OCI-LY3 (cell line): ENCODE results near the gene MAP3K19.
"Not testable (repeated sequence)": the region's sequence is repeated elsewhere in the genome, so short reads cannot be mapped to it uniquely, and the experiment has no call there.

Experiments
- EZH2phosphoT487 ChIP-seq: fragments of 200-600 bp; shearing (Covaris generic); IDR thresholded peaks from 2 replicates; pipeline ENCODE4 v1.6.1; 2018; ENCODE audit warnings: antibody characterized with exemption, mixed run types, low read depth
- TF ChIP-seq, protein P1 (sequence below): fragments of 200-600, 300-600 bp; sonication (generic); IDR thresholded peaks from 2 replicates; pipeline ENCODE4 v1.5.1; 2014; ENCODE audit warnings: antibody characterized with exemption, low read length, low read depth

- TF ChIP-seq EZH2phosphoT487 = not testable (repeated sequence)
- TF ChIP-seq, protein P1, sequence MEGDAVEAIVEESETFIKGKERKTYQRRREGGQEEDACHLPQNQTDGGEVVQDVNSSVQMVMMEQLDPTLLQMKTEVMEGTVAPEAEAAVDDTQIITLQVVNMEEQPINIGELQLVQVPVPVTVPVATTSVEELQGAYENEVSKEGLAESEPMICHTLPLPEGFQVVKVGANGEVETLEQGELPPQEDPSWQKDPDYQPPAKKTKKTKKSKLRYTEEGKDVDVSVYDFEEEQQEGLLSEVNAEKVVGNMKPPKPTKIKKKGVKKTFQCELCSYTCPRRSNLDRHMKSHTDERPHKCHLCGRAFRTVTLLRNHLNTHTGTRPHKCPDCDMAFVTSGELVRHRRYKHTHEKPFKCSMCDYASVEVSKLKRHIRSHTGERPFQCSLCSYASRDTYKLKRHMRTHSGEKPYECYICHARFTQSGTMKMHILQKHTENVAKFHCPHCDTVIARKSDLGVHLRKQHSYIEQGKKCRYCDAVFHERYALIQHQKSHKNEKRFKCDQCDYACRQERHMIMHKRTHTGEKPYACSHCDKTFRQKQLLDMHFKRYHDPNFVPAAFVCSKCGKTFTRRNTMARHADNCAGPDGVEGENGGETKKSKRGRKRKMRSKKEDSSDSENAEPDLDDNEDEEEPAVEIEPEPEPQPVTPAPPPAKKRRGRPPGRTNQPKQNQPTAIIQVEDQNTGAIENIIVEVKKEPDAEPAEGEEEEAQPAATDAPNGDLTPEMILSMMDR = not testable (repeated sequence)
Measured at GRCh38 chr2:135089597-135089996, 42.4 kb upstream of the MAP3K19 start.
